ENCODE results near the gene C14orf119. TPM values are rescaled to one million over a fixed set of nuclear protein-coding genes. Genes with fewer than 3 reads are reported as not detected.
A peak's percentile ranks its signal among the peaks of the same experiment; 100 is the strongest.

C14orf119 gene
- total RNA-seq, 1 experiment from 2014 or later, result 54.5 TPM

DNA sequence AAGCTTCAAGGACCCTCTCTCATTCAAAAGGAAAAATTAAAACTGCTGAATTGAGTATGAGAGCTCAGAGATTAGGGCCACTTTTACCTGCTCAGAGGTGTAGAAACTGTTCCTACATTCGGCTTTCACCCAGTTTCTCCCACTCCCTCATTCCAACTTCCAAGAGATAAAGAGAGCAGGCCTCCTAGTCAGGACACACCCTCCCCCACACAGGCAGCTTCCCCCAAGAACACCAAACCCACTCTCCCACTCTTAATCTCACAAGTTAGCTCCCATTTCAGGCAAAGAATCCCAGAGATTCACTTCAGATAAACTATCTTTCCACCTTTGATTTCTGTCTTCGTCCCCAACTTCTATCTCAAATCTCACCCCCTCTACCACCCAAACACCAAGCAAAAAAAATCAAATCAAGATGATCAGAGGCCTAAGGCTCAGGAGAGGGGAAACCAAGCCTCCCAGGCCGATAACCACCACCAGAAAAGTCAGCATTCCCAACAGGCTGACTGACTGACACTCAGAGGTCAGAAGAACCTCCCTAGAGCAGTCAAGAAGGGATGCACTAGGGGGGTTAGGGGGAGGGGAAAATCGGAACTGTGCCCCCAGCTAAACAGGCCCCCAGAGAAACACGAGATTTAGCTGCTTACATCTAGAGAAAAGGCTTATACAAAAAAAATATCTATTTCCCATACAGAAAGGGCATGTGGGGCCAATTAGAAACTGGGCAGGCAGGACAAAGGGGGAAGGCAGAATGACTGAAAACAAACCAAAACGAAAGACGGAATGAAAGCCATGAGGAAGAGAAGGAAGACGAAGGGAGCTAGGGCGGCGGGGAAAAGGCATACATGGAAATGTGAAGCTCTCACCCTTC lies 24.8 kb upstream of the C14orf119 start:
- BruUV-seq (replicated peaks), result no TSS peak
- DNase-seq (ENCODE audit: low spot score), result no peak
- intact Hi-C loops (cut with micrococcal nuclease; ENCODE audit: unreplicated experiment), result no loop called here
- H3K4me3 ChIP-seq (ENCODE audit: low read depth, low read length, poor library complexity, severe bottlenecking), result peak overlapping the region; percentile 86
- H3K36me3 ChIP-seq (ENCODE audit: insufficient read depth, low read length, poor library complexity, severe bottlenecking), result peaks cover 71% of the 10 kb centered on the region
- no peaks in the 10 kb centered on the region for H3K9me3 ChIP-seq (ENCODE audit: low read depth, low read length, poor library complexity, severe bottlenecking)
- H3K27me3 ChIP-seq (replicated peaks; ENCODE audit: insufficient read depth, low read depth, low read length, poor library complexity), result no peaks in the 10 kb centered on the region
- peak overlapping the region; percentile 90 for H3K27ac ChIP-seq (ENCODE audit: low read depth, low read length, poor library complexity, severe bottlenecking)
- ChIA-PET CTCF (interaction anchor here (0.5 to 1.5 kb wide), 6 partner anchors 10 to 237 kb away, joined by 3 to 7 read pairs (median 4); partner anchors contain the start of genes ACIN1 and C14orf119), POLR2A (ENCODE audit: low non-redundant PET) (no interaction called here)
- no peak for TF ChIP-seq EZH2 (IDR thresholded peaks at IDR 0.05; ENCODE audit: borderline replicate concordance, low read depth, low read length, poor library complexity, severe bottlenecking)
- TF ChIP-seq, protein P1, sequence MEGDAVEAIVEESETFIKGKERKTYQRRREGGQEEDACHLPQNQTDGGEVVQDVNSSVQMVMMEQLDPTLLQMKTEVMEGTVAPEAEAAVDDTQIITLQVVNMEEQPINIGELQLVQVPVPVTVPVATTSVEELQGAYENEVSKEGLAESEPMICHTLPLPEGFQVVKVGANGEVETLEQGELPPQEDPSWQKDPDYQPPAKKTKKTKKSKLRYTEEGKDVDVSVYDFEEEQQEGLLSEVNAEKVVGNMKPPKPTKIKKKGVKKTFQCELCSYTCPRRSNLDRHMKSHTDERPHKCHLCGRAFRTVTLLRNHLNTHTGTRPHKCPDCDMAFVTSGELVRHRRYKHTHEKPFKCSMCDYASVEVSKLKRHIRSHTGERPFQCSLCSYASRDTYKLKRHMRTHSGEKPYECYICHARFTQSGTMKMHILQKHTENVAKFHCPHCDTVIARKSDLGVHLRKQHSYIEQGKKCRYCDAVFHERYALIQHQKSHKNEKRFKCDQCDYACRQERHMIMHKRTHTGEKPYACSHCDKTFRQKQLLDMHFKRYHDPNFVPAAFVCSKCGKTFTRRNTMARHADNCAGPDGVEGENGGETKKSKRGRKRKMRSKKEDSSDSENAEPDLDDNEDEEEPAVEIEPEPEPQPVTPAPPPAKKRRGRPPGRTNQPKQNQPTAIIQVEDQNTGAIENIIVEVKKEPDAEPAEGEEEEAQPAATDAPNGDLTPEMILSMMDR (conservative IDR thresholded peaks at IDR 0.05; ENCODE audit: low read depth, low read length), result no peak
- H3K4me1 ChIP-seq (ENCODE audit: insufficient read depth, low read length, poor library complexity, severe bottlenecking), result peaks cover 38% of the 10 kb centered on the region

DNA sequence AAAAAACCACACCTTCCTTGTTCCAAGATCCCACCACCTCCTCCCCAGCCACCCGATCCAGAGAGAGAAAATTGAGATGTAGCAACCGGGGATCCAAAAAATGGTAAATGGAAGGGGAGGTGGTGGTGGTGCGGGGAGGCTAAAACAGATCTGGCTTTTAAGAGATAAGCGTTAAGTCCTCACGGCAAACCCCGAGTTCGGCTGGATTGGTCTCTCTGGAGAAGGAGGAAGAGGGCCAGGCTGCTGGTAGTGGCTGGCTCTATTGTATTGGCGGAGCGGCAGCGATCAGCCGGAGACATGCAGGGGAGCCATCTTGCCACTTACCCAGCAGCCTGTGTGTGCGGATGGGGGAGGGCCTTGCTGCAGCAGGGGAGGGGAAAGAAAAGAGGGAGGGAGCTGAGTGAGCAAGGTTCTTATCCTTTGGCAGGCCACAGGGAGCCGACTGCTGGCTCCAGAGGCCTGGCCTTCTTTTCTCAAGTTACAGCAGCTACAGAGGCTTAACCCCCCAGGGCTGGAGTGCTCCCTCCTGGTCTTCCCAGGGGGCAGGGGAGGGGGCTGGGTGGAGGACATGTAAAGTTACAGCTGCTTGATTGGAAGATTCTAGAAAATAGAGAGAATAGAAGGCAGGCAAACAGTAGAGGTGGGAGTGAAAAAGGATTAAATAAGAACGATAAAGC lies 23.9 kb upstream of the C14orf119 start:
- BruUV-seq (replicated peaks), result no TSS peak
- peak overlapping the region; percentile 90 for H3K27ac ChIP-seq (ENCODE audit: low read depth, low read length, poor library complexity, severe bottlenecking)
- H3K36me3 ChIP-seq (ENCODE audit: insufficient read depth, low read length, poor library complexity, severe bottlenecking), result peaks cover 71% of the 10 kb centered on the region
- POLR2A ChIA-PET (ENCODE audit: low non-redundant PET), result interaction anchor here (0.5 to 0.7 kb wide), 4 partner anchors 23 to 114 kb away, joined by 3 to 11 read pairs (median 4); partner anchors contain the start of genes ACIN1, C14orf119 and HAUS4
- CTCF ChIA-PET, result interaction anchor here (0.5 to 1.5 kb wide), 5 partner anchors 11 to 85 kb away, joined by 3 to 4 read pairs (median 4); partner anchors contain the start of genes ACIN1 and C14orf119
- H3K27me3 ChIP-seq (replicated peaks; ENCODE audit: insufficient read depth, low read depth, low read length, poor library complexity), result no peaks in the 10 kb centered on the region
- H3K4me1 ChIP-seq (ENCODE audit: insufficient read depth, low read length, poor library complexity, severe bottlenecking), result peaks cover 36% of the 10 kb centered on the region
- TF ChIP-seq, protein P1 (conservative IDR thresholded peaks at IDR 0.05; ENCODE audit: low read depth, low read length), result no peak
- no peak for TF ChIP-seq EZH2 (IDR thresholded peaks at IDR 0.05; ENCODE audit: borderline replicate concordance, low read depth, low read length, poor library complexity, severe bottlenecking)
- peak overlapping the region; percentile 86 for H3K4me3 ChIP-seq (ENCODE audit: low read depth, low read length, poor library complexity, severe bottlenecking)
- H3K9me3 ChIP-seq (ENCODE audit: low read depth, low read length, poor library complexity, severe bottlenecking), result no peaks in the 10 kb centered on the region
- peak; percentile 96 for DNase-seq (ENCODE audit: low spot score)
- intact Hi-C loops (cut with micrococcal nuclease; ENCODE audit: unreplicated experiment), result no loop called here

- ChIA-PET POLR2A (ENCODE audit: low non-redundant PET) (interaction anchor here (0.5 to 0.7 kb wide), 4 partner anchors 23 to 115 kb away, joined by 3 to 11 read pairs (median 4); partner anchors contain the start of genes ACIN1, C14orf119 and HAUS4), CTCF (interaction anchor here (0.6 to 1.5 kb wide), 4 partner anchors 23 to 86 kb away, joined by 3 to 4 read pairs (median 4); partner anchors contain the start of genes ACIN1 and C14orf119)
- Histone ChIP-seq H3K4me1 (ENCODE audit: insufficient read depth, low read length, poor library complexity, severe bottlenecking) (peaks cover 30% of the 10 kb centered on the region), H3K4me3 (ENCODE audit: low read depth, low read length, poor library complexity, severe bottlenecking) (peak overlapping the region; percentile 86), H3K36me3 (ENCODE audit: insufficient read depth, low read length, poor library complexity, severe bottlenecking) (peaks cover 71% of the 10 kb centered on the region), H3K9me3 (ENCODE audit: low read depth, low read length, poor library complexity, severe bottlenecking) (no peaks in the 10 kb centered on the region), H3K27ac (ENCODE audit: low read depth, low read length, poor library complexity, severe bottlenecking) (peak overlapping the region; percentile 90), H3K27me3 (replicated peaks; ENCODE audit: insufficient read depth, low read depth, low read length, poor library complexity) (no peaks in the 10 kb centered on the region)
- no TSS peak for BruUV-seq (replicated peaks)
- DNase-seq (ENCODE audit: low spot score), result no peak
- intact Hi-C loops (cut with micrococcal nuclease; ENCODE audit: unreplicated experiment), result no loop called here
- TF ChIP-seq, protein P1 (conservative IDR thresholded peaks at IDR 0.05; ENCODE audit: low read depth, low read length), result no peak
- no peak for TF ChIP-seq EZH2 (IDR thresholded peaks at IDR 0.05; ENCODE audit: borderline replicate concordance, low read depth, low read length, poor library complexity, severe bottlenecking)
Observed at GRCh38 chr14:23071921-23072539, 23.3 kb upstream of the C14orf119 start.

Data from A673 (cell line).